Upper lobe of left lung (tissue), 6 donors: Measurements from ENCODE around the gene SCGB1D2. TPM values are rescaled to one million over a fixed set of nuclear protein-coding genes. Genes with fewer than 3 reads are reported as not detected.
"Not testable (repeated sequence)": the region's sequence is repeated elsewhere in the genome, so short reads cannot be mapped to it uniquely, and the experiment has no call there.

Experiments
- ATAC-seq, 2 donors: fragments of 200-7000 bp; cut with Tn5 transposase; one replicate each; pipeline ENCODE4 v1.9.1; 2022; ENCODE audit warnings: mild to moderate bottlenecking in 2 of 2, moderate library complexity in 2 of 2; ENCODE audit not compliant: low FRiP score in 2 of 2
- DNase-seq, 2 donors: peaks; one replicate each; pipeline ENCODE4 v3.0.0-alpha.2; 2019 to 2020
- H3K27ac ChIP-seq, 4 donors: fragments of 200-600 bp; sonication (generic); one replicate each; pipeline ENCODE4 v1.5.1; 2016 to 2019
- H3K27me3 ChIP-seq, 4 donors: fragments of 200-600 bp; sonication (generic); one replicate each; pipeline ENCODE4 v1.5.1; 2017 to 2019
- H3K36me3 ChIP-seq, 4 donors: fragments of 200-600 bp; sonication (generic); one replicate each; pipeline ENCODE4 v1.5.1; 2016 to 2019
- H3K4me1 ChIP-seq, 4 donors: fragments of 200-600 bp; sonication (generic); one replicate each; pipeline ENCODE4 v1.5.1; 2018 to 2019
- H3K4me3 ChIP-seq, 4 donors: fragments of 200-600 bp; sonication (generic); one replicate each; pipeline ENCODE4 v1.5.1; 2017 to 2019; ENCODE audit warnings: mild to moderate bottlenecking in 2 of 4, moderate library complexity in 1 of 4
- H3K9me3 ChIP-seq, 4 donors: fragments of 200-600 bp; sonication (generic); one replicate each; pipeline ENCODE4 v1.5.1; 2018 to 2019
- EP300 ChIP-seq, 4 donors: sonication (generic); formaldehyde crosslinking; IDR thresholded peaks; one replicate each; pipeline ENCODE4 v1.5.1; 2017; ENCODE audit warnings: antibody characterized with exemption in 4 of 4, control low read depth in 2 of 4
- POLR2A ChIP-seq, 4 donors: fragments of 450-650 bp; IDR thresholded peaks; one replicate each; pipeline ENCODE4 v1.5.1; 2016 to 2017; ENCODE audit warnings: antibody characterized with exemption in 4 of 4, mild to moderate bottlenecking in 2 of 4
- POLR2AphosphoS5 ChIP-seq, 2 donors: sonication (generic); formaldehyde crosslinking; IDR thresholded peaks; one replicate each; pipeline ENCODE4 v1.5.1; 2017; ENCODE audit warnings: antibody characterized with exemption in 2 of 2
- WGBS, 2 donors: methylation state at CpG; one replicate each; pipeline ENCODE4 v1.1.5; 2017 to 2018; 5-methylcytosine and 5-hydroxymethylcytosine counted together
- total RNA-seq, 6 donors: library from RNA; depleted of rRNA in 4 of 6; stranded (reverse); fragments of >200 nt in 4 of 6; gene quantifications; one replicate each; pipeline versions ENCODE4 v1.1.0 to v1.2.1, GENCODE V29; 2016 to 2021
- TF ChIP-seq, protein P1 (sequence below), 6 experiments: fragments of 450-650 bp in 4 of 6; fragments of 200-600 bp in 2 of 6; sonication (generic) in 2 of 6; IDR thresholded peaks; one replicate each; pipeline ENCODE4 v1.5.1; 2016 to 2019; ENCODE audit warnings: antibody characterized with exemption in 6 of 6
- donor health status: DM: no; HTN: no; CAD: no; lungs with moderate emphysema.
- donor health status: DM: no; HTN: yes; CAD: no; lungs with severe emphysema.

The SCGB1D2 gene, protein sequence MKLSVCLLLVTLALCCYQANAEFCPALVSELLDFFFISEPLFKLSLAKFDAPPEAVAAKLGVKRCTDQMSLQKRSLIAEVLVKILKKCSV
- total RNA-seq: not detected

GRCh38 chr11:62242021-62242420 lies at the start of gene SCGB1D2:
Gene SCGB1D2, plus strand, starts transcription at chr11:62242239. Its CDS starts 69 bp downstream, at chr11:62242308.
- Histone ChIP-seq H3K4me1 (no peaks in the 10 kb centered on the region), H3K9me3 (no peaks in the 10 kb centered on the region), H3K27me3 (no peaks in the 10 kb centered on the region), H3K4me3 (no peak within 1 kb of the TSS), H3K36me3 (no peaks in the 10 kb centered on the region), H3K27ac (no peak within 1 kb of the TSS)
- 19 to 25% methylated on average over 1 to 3 of the region's 3 CpGs for WGBS, 2 donors
- TF ChIP-seq POLR2AphosphoS5 (IDR thresholded peaks at IDR 0.05) (no peak), EP300 (IDR thresholded peaks at IDR 0.05) (no peak)
- TF ChIP-seq, protein P1, sequence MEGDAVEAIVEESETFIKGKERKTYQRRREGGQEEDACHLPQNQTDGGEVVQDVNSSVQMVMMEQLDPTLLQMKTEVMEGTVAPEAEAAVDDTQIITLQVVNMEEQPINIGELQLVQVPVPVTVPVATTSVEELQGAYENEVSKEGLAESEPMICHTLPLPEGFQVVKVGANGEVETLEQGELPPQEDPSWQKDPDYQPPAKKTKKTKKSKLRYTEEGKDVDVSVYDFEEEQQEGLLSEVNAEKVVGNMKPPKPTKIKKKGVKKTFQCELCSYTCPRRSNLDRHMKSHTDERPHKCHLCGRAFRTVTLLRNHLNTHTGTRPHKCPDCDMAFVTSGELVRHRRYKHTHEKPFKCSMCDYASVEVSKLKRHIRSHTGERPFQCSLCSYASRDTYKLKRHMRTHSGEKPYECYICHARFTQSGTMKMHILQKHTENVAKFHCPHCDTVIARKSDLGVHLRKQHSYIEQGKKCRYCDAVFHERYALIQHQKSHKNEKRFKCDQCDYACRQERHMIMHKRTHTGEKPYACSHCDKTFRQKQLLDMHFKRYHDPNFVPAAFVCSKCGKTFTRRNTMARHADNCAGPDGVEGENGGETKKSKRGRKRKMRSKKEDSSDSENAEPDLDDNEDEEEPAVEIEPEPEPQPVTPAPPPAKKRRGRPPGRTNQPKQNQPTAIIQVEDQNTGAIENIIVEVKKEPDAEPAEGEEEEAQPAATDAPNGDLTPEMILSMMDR (IDR thresholded peaks at IDR 0.05): no peak
- no peak for DNase-seq
- no peak for ATAC-seq

GRCh38 chr11:62193952-62194351 lies 48.1 kb upstream of the SCGB1D2 start:
- 65 to 77% methylated on average over 4 of the region's 4 CpGs for WGBS, 2 donors
- TF ChIP-seq, protein P1 (IDR thresholded peaks at IDR 0.05): no peak
- TF ChIP-seq POLR2AphosphoS5 (IDR thresholded peaks at IDR 0.05) (no peak), EP300 (IDR thresholded peaks at IDR 0.05) (no peak), POLR2A (IDR thresholded peaks at IDR 0.05) (no peak)
- Histone ChIP-seq H3K9me3 (no peaks in the 10 kb centered on the region), H3K27me3 (peaks cover 0 to 3% (median 0%) of the 10 kb centered on the region in 4 donors), H3K4me1 (no peaks in the 10 kb centered on the region), H3K4me3 (no peak overlapping the region), H3K36me3 (no peaks in the 10 kb centered on the region), H3K27ac (no peak overlapping the region)
- DNase-seq (no peak), ATAC-seq (peak in 1 of 2 donors; percentile 23)

DNA sequence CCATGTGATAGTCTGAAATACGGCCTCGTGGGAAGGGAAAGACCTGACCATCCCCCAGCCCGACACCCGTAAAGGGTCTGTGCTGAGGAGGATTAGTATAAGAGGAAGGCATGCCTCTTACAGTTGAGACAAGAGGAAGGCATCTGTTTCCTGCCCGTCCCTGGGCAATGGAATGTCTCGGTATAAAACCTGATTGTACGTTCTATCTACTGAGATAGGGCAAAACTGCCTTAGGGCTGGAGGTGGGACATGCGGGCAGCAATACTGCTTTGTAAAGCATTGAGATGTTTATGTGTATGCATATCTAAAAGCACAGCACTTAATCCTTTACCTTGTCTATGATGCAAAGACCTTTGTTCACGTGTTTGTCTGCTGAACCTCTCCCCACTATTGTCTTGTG lies 47.0 kb upstream of the SCGB1D2 start:
- DNase-seq, H3K4me1 ChIP-seq, H3K36me3 ChIP-seq, H3K27me3 ChIP-seq, H3K27ac ChIP-seq, H3K4me3 ChIP-seq, H3K9me3 ChIP-seq, ATAC-seq: not testable (repeated sequence)
- 20% methylated on average over 2 of the region's 9 CpGs; no CpG with 5 or more reads in 1 of the 2 donors for WGBS, 2 donors

DNA sequence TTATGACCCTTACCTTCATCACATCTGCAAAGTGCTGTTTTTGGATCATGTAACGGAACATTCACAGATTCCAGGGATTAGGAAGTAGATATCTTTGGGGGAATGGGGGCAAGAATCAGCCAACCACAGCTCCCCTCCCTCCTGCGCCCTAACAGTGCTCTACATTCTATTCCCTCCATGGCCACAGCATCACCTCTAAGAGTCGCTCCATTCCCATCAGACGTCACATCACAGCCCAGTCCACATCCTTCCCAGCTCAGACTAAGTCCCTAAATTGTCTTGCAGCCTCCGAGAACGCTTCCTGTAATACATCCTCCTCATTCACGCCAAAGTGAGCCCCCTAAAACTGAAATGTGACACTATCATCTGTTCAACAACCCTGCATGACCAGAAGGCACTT lies 46.1 kb upstream of the SCGB1D2 start:
- Histone ChIP-seq H3K4me1 (no peaks in the 10 kb centered on the region), H3K27me3 (no peaks in the 10 kb centered on the region), H3K9me3 (no peaks in the 10 kb centered on the region), H3K27ac (no peak overlapping the region), H3K36me3 (no peaks in the 10 kb centered on the region), H3K4me3 (no peak overlapping the region)
- 55% methylated on average over 7 of the region's 7 CpGs for WGBS, 2 donors
- TF ChIP-seq POLR2A (IDR thresholded peaks at IDR 0.05) (no peak), POLR2AphosphoS5 (IDR thresholded peaks at IDR 0.05) (no peak), EP300 (IDR thresholded peaks at IDR 0.05) (no peak)
- TF ChIP-seq, protein P1 (IDR thresholded peaks at IDR 0.05): no peak
- DNase-seq: no peak
- no peak for ATAC-seq

DNA sequence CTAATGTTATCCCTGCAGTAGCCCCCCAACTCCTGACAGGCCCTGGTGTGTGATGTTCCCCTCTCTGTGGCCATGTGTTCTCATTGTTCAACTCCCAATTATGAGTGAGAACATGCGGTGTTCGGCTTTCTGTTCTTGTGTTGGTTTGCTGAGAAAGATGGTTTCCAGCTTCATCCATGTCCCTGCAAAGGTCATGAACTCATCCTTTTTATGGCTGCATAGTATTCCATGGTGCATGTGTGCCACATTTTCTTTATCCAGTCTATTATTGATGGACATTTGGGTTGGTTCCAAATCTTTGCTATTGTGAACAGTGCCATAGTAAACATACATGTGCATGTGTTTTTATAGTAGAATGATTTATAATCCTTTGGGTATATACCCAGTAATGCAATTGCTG lies 44.6 kb upstream of the SCGB1D2 start:
- DNase-seq, H3K27ac ChIP-seq, H3K4me1 ChIP-seq, H3K4me3 ChIP-seq, H3K27me3 ChIP-seq, ATAC-seq, H3K36me3 ChIP-seq, H3K9me3 ChIP-seq: not testable (repeated sequence)
- 73 to 94% methylated on average over 2 of the region's 2 CpGs for WGBS, 2 donors

GRCh38 chr11:62201376-62201775 lies 40.7 kb upstream of the SCGB1D2 start:
- WGBS, 2 donors: 65 to 83% methylated on average over 1 to 2 of the region's 2 CpGs
- H3K4me1 ChIP-seq: no peaks in the 10 kb centered on the region
- TF ChIP-seq, protein P1 (IDR thresholded peaks at IDR 0.05): no peak
- TF ChIP-seq EP300 (IDR thresholded peaks at IDR 0.05) (no peak), POLR2A (IDR thresholded peaks at IDR 0.05) (no peak), POLR2AphosphoS5 (IDR thresholded peaks at IDR 0.05) (no peak)
- H3K27ac ChIP-seq: no peak overlapping the region
- no peaks in the 10 kb centered on the region for H3K27me3 ChIP-seq
- no peak for DNase-seq
- H3K36me3 ChIP-seq: no peaks in the 10 kb centered on the region
- no peak for ATAC-seq
- no peak overlapping the region for H3K4me3 ChIP-seq
- no peaks in the 10 kb centered on the region for H3K9me3 ChIP-seq
